ENCODE measurements around the gene NCOR1. TPM values are rescaled to one million over a fixed set of nuclear protein-coding genes. Genes with fewer than 3 reads are reported as not detected.

NCOR1 gene
- total and polyA plus RNA-seq, 2 experiments from 2014 or later, result 109 to 119 TPM

DNA sequence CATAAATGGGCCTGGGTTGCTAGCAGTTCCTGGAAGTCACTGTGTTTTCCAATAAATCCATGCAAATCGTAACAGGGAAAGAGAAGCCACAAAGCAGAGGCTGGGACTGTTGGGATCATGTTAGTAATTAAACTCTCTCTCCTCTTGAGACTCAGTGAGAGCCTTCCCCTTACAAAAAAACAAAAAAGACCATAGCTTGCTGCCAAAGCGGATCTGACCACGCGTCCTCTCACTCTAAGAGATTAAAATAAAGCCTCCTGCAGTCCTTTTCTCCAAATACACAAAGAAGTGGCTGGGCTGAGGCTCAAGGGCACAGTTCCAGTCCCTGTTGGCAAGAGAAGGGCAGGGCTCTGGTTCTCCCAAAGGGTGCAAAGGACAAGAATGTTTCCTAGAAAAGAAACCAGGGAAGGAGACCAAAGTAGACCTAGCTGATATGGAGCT is 40.2 kb upstream of the NCOR1 start:
- H3K27me3 ChIP-seq, result no peaks in the 10 kb centered on the region
- DNase-seq (ENCODE audit: low read depth in 1 of 2, low spot score in 1 of 2), result peak; percentile 66 to 84
- H3K4me1 ChIP-seq (ENCODE audit: low read depth), result peaks cover 20% of the 10 kb centered on the region
- no peaks in the 10 kb centered on the region for H3K36me3 ChIP-seq
- peak overlapping the region; percentile 1 for H3K4me3 ChIP-seq
- H3K27ac ChIP-seq, result peak overlapping the region; percentile 99
- H3K9me3 ChIP-seq (ENCODE audit: low read depth), result no peaks in the 10 kb centered on the region
- TF ChIP-seq, protein P1, sequence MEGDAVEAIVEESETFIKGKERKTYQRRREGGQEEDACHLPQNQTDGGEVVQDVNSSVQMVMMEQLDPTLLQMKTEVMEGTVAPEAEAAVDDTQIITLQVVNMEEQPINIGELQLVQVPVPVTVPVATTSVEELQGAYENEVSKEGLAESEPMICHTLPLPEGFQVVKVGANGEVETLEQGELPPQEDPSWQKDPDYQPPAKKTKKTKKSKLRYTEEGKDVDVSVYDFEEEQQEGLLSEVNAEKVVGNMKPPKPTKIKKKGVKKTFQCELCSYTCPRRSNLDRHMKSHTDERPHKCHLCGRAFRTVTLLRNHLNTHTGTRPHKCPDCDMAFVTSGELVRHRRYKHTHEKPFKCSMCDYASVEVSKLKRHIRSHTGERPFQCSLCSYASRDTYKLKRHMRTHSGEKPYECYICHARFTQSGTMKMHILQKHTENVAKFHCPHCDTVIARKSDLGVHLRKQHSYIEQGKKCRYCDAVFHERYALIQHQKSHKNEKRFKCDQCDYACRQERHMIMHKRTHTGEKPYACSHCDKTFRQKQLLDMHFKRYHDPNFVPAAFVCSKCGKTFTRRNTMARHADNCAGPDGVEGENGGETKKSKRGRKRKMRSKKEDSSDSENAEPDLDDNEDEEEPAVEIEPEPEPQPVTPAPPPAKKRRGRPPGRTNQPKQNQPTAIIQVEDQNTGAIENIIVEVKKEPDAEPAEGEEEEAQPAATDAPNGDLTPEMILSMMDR (IDR thresholded peaks at IDR 0.05; ENCODE audit: low read depth, low read length), result no peak

DNA sequence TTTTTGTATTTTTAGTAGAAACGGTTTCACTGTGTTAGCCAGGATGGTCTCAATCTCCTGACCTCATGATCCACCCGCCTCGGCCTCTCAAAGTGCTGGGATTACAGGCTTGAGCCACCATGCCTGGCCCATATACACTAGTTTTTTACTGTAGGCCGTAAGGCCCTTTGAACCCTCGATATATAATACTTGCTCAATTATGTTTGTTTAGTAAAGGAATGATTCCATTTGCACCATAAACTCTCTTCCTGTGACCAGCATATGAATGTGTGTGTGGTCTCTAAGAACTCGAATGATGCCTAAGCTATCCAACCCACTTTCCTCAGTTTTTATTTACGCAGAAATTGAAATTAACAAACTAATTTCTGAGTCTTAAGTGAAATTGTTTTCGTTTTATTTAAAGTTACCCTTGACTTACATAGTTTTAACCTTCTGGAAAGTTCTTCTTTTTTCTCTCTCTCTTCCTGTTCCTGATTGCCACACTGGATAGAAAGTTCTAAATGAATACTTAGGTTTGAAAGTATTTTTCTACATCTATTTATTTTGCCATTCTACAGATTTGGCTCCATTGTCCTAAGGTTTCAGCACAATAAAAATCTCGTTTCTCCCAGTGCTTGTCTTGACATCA is 39.6 kb upstream of the NCOR1 start:
- Histone ChIP-seq H3K4me3 (peak overlapping the region; percentile 1), H3K36me3 (no peaks in the 10 kb centered on the region), H3K4me1 (ENCODE audit: low read depth) (peaks cover 20% of the 10 kb centered on the region), H3K27ac (peak overlapping the region; percentile 99), H3K9me3 (ENCODE audit: low read depth) (no peaks in the 10 kb centered on the region), H3K27me3 (no peaks in the 10 kb centered on the region)
- no peak for DNase-seq (ENCODE audit: low read depth in 1 of 2, low spot score in 1 of 2)
- TF ChIP-seq, protein P1 (IDR thresholded peaks at IDR 0.05; ENCODE audit: low read depth, low read length), result no peak

DNA sequence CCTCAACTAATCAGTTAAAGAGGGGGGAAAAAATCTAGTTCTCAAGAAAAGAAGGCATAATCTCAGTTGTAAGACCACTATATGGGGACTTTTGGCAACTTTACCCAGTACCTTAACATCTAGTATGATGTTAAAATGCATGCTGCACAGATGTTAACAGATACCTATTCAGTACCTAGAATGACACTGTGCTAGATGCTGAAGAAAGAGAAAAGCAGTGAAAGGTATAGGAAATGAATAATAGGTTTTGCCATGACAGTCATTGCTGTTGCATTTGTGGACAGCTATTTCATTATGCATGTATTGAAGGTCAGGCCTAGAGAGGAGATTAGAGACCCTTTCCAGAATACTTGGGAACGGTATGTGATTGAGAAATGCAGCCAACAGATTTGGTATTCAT is 36.2 kb upstream of the NCOR1 start:
- TF ChIP-seq, protein P1 (IDR thresholded peaks at IDR 0.05; ENCODE audit: low read depth, low read length), result no peak
- Histone ChIP-seq H3K27me3 (no peaks in the 10 kb centered on the region), H3K9me3 (ENCODE audit: low read depth) (no peaks in the 10 kb centered on the region), H3K4me3 (no peak overlapping the region), H3K4me1 (ENCODE audit: low read depth) (peaks cover 20% of the 10 kb centered on the region), H3K27ac (peak overlapping the region; percentile 72), H3K36me3 (no peaks in the 10 kb centered on the region)
- no peak for DNase-seq (ENCODE audit: low read depth in 1 of 2, low spot score in 1 of 2)

DNA sequence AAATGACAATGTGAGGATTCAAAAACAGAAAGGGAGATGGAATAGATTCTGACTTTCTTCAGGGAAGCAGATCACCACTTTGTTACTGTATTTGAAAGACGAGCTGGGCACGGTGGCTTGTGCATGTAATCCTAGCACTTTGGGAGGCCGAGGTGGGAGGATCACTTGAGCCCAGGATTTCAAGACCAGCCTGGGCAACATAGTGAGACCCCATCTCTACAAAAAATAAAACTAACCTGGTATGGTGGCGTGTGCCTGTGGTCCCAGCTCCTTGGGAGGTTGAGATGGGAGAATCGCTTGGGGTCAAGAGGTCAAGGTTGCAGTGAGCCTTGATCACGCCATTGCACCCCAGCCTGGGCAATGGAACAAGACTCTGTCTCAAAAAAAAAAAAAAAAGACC is 35.7 kb upstream of the NCOR1 start:
- Histone ChIP-seq H3K27ac (peak overlapping the region; percentile 39), H3K9me3 (ENCODE audit: low read depth) (no peaks in the 10 kb centered on the region), H3K36me3 (no peaks in the 10 kb centered on the region), H3K27me3 (no peaks in the 10 kb centered on the region), H3K4me1 (ENCODE audit: low read depth) (peaks cover 15% of the 10 kb centered on the region), H3K4me3 (no peak overlapping the region)
- TF ChIP-seq, protein P1 (IDR thresholded peaks at IDR 0.05; ENCODE audit: low read depth, low read length), result no peak
- no peak for DNase-seq (ENCODE audit: low read depth in 1 of 2, low spot score in 1 of 2)

DNA sequence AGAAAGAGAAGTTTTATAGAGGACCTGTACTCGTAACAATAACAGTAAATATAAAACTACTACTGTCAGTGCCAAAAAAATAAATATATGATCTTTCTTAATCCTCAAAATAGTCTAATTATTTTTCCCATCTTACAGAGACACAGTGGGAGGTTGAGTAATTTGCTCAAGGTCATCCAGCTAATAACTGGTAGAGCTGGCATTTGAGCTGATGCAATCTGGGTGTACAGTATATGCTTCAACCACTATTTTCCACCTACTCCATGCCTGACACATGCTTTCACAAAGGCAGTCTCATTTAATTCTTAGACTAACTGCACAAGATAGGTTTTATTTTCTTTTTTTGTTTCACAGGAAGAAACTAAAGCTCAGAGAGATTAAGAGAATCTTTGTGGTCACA is 35.3 kb upstream of the NCOR1 start:
- H3K27ac ChIP-seq, result peak overlapping the region; percentile 39
- H3K9me3 ChIP-seq (ENCODE audit: low read depth), result no peaks in the 10 kb centered on the region
- TF ChIP-seq, protein P1 (IDR thresholded peaks at IDR 0.05; ENCODE audit: low read depth, low read length), result no peak
- peak in 1 of 2 donors; percentile 63 for DNase-seq (ENCODE audit: low read depth in 1 of 2, low spot score in 1 of 2)
- peaks cover 10% of the 10 kb centered on the region for H3K4me1 ChIP-seq (ENCODE audit: low read depth)
- H3K4me3 ChIP-seq, result no peak overlapping the region
- H3K27me3 ChIP-seq, result no peaks in the 10 kb centered on the region
- no peaks in the 10 kb centered on the region for H3K36me3 ChIP-seq
